GM04504 (cell line): ENCODE results near the gene KRT40.
A peak's percentile ranks its signal among the peaks of the same experiment; 100 is the strongest.
"Not testable (repeated sequence)": the region's sequence is repeated elsewhere in the genome, so short reads cannot be mapped to it uniquely, and the experiment has no call there.

ENCODE experiments used
- DNase-seq: peaks from one replicate; pipeline ENCODE4 v3.0.0-alpha.2; 2012; ENCODE audit warnings: low read depth

Gene KRT40

GRCh38 chr17:40984226-40984625 lies at the start of gene KRT40:
KRT40 (minus strand) TSS chr17:40984326; CDS start chr17:40984273, 53 bp downstream.
- DNase-seq: no peak

GRCh38 chr17:41029633-41030245 lies 45.6 kb upstream of the KRT40 start, which contains the start of gene KRTAP1-4:
KRTAP1-4 (minus strand) TSS chr17:41030195; CDS start chr17:41030078, 117 bp downstream.
- DNase-seq: no peak

- DNase-seq: peak; percentile 80
Observed at GRCh38 chr17:41026715-41027471, 42.8 kb upstream of the KRT40 start, which contains the start of gene KRTAP1-5. KRTAP1-5 (minus strand) TSS chr17:41027208; CDS start chr17:41027155, 53 bp downstream.

- DNase-seq: peak; percentile 24
Observed at GRCh38 chr17:41024697-41025096, 40.6 kb upstream of the KRT40 start.

GRCh38 chr17:41020336-41020735 lies 36.2 kb upstream of the KRT40 start:
- no peak for DNase-seq

- no peak for DNase-seq
Observed at GRCh38 chr17:41019415-41019814, 35.3 kb upstream of the KRT40 start.

GRCh38 chr17:41018541-41018940 lies 34.4 kb upstream of the KRT40 start:
- no peak for DNase-seq

GRCh38 chr17:41016578-41017215 lies 32.6 kb upstream of the KRT40 start:
- no peak for DNase-seq

- no peak for DNase-seq
Observed at GRCh38 chr17:41015454-41015853, 31.3 kb upstream of the KRT40 start.

GRCh38 chr17:41013606-41014005 lies 29.5 kb upstream of the KRT40 start:
- DNase-seq: peak; percentile 69

GRCh38 chr17:41013181-41013580 lies 29.1 kb upstream of the KRT40 start:
- DNase-seq: peak; percentile 72

- no peak for DNase-seq
Observed at GRCh38 chr17:41012326-41013120, 28.4 kb upstream of the KRT40 start.

- no peak for DNase-seq
Observed at GRCh38 chr17:41010441-41010840, 26.3 kb upstream of the KRT40 start.

- DNase-seq: no peak
Observed at GRCh38 chr17:41009936-41010335, 25.8 kb upstream of the KRT40 start.

GRCh38 chr17:41009301-41009760 lies 25.2 kb upstream of the KRT40 start:
- no peak for DNase-seq

GRCh38 chr17:41008811-41009210 lies 24.7 kb upstream of the KRT40 start, which contains the start of gene KRTAP3-1:
KRTAP3-1 (minus strand) TSS chr17:41009128; CDS start chr17:41009074, 54 bp downstream.
- no peak for DNase-seq

- no peak for DNase-seq
Observed at GRCh38 chr17:41004397-41004796, 20.3 kb upstream of the KRT40 start.

- DNase-seq: no peak
Observed at GRCh38 chr17:41003926-41004325, 19.8 kb upstream of the KRT40 start.

- no peak for DNase-seq
Observed at GRCh38 chr17:41002814-41003213, 18.7 kb upstream of the KRT40 start.

GRCh38 chr17:41001795-41002194 lies 17.7 kb upstream of the KRT40 start:
- DNase-seq: no peak

- DNase-seq: not testable (repeated sequence)
Observed at GRCh38 chr17:40999563-40999962, 15.4 kb upstream of the KRT40 start, which contains the start of gene KRTAP3-2. KRTAP3-2 (minus strand) TSS chr17:40999906; CDS start chr17:40999853, 53 bp downstream.

- DNase-seq: no peak
Observed at GRCh38 chr17:40997361-40997760, 13.2 kb upstream of the KRT40 start.
